ENCODE data around the gene GRB10. TPM values are rescaled to one million over a fixed set of nuclear protein-coding genes. Genes with fewer than 3 reads are reported as not detected.

Gene GRB10
- total and polyA plus RNA-seq, 11 donors, result 14.7 to 38.2 (median 28.0) TPM

DNA sequence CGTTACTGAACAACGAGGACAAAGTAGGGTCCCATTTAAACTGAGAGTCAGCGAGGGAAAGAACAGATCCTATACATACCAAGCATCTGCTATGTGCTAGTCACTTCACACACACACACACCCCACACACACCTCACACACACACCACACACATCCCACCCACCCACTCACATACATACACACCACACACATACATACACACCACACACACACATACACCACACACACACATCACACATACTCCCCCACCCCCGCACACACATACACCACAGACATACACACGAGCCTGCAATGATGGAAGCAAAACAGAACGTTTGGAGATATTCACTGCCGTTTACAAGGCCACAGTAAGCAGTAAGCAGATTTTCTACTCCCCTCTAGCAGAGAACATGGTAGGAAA, 607 bp upstream of the GRB10 start:
- 57 to 65% (median 63%) methylated on average over 7 of the region's 7 CpGs for WGBS, 4 donors
- no peak for DNase-seq
- intact Hi-C loops (cut with DNase I), result loop anchor here in 7 of 10 donors (5.0 to 10.0 kb wide), 5 partner anchors 51 to 361 kb away; no protein-coding TSS in a partner anchor

DNA sequence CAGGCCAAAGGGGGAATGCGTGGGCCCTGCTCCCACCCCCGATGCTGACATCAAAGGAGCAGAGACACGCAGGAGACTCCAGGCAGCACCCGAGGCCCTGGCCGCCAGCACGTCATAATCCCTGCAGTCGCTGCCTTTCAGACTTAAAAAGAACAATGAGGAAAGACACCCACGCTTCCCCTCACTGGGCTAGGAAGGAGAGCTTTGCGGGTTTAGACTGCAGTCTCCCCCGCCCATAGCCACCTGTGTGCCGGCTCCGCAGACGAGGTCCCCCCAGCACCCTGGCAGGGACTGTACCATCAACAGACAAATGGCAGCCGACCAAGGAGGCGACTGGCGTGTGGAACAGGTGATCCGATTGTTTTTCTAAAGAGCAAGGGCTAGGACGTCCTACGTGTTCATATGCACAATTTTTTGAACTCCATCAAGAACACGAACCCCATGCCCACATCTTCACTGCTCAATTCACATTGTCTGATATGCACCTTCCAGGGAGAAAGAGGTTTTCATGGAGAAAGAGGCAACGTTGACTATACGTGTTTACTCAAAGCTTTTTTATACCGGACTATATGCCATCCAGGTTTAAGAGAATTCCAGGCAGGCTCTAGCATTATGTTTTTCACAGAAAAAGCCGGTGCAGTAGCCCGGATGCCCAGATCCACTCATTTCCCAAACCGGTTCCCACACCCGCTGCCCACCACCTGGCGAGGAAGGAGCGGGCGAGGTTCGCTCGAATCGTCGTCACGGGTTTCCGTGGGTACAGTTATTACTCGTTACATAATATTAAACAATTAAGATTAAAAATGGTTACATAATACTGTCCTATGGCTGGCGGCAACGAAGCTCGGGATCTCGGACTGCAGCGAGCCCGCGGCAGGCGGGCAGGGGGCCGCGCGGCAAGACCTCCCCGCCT, 1.1 kb downstream of the GRB10 start:
- ATAC-seq, result peak in 1 of 4 donors; percentile 78
- TF ChIP-seq, protein P1, sequence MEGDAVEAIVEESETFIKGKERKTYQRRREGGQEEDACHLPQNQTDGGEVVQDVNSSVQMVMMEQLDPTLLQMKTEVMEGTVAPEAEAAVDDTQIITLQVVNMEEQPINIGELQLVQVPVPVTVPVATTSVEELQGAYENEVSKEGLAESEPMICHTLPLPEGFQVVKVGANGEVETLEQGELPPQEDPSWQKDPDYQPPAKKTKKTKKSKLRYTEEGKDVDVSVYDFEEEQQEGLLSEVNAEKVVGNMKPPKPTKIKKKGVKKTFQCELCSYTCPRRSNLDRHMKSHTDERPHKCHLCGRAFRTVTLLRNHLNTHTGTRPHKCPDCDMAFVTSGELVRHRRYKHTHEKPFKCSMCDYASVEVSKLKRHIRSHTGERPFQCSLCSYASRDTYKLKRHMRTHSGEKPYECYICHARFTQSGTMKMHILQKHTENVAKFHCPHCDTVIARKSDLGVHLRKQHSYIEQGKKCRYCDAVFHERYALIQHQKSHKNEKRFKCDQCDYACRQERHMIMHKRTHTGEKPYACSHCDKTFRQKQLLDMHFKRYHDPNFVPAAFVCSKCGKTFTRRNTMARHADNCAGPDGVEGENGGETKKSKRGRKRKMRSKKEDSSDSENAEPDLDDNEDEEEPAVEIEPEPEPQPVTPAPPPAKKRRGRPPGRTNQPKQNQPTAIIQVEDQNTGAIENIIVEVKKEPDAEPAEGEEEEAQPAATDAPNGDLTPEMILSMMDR (IDR thresholded peaks at IDR 0.05), result no peak
- no peak for TF ChIP-seq POLR2A (IDR thresholded peaks at IDR 0.05)

More for the DNA sequence above, 607 bp upstream of the GRB10 start:
- H3K9me3 ChIP-seq, result peaks cover 0 to 3% (median 0%) of the 10 kb centered on the region in 12 donors
- H3K27me3 ChIP-seq, result peaks cover 0 to 6% (median 0%) of the 10 kb centered on the region in 9 donors
- H3K4me1 ChIP-seq, result peaks cover 0 to 63% (median 36%) of the 10 kb centered on the region in 12 donors
- H3K36me3 ChIP-seq, result peaks cover 0 to 6% (median 0%) of the 10 kb centered on the region in 9 donors
- peak overlapping the region in 9 of 12 donors; percentile 44 to 70 (median 64) for H3K4me3 ChIP-seq
- H3K27ac ChIP-seq, result peak overlapping the region in 1 of 12 donors; percentile 39
- TF ChIP-seq, protein P1 (IDR thresholded peaks at IDR 0.05), result no peak
- TF ChIP-seq POLR2A (IDR thresholded peaks at IDR 0.05), result no peak
- peak in 1 of 4 donors; percentile 23 for ATAC-seq

DNA sequence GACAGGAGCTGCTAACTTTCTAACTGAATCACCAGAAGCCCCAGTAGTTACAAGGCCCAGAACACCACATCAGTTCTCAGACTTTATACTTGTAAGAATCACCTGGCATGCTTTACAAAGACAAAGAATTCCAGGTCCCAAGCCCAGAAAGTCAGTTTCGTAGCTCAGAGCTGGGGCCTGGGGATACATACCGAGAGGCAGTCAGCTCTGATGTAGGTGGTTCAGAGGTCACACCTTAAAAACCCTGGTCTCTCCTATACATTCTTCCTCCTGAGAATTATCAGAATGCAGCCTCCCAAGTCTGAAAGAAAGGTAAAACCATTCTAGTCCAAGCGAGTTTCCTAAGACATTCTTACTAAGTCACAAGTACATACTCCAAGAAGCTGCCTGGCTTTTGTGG, 2.3 kb downstream of the GRB10 start:
- DNase-seq (no peak), ATAC-seq (no peak)
- TF ChIP-seq, protein P1 (IDR thresholded peaks at IDR 0.05), result no peak
- TF ChIP-seq POLR2A (IDR thresholded peaks at IDR 0.05), result no peak
- intact Hi-C loops (cut with DNase I), result loop anchor here in 7 of 10 donors (5.0 to 10.0 kb wide), 5 partner anchors 48 to 364 kb away; no protein-coding TSS in a partner anchor
- peaks cover 0 to 6% (median 0%) of the 10 kb centered on the region in 9 donors for H3K27me3 ChIP-seq
- H3K27ac ChIP-seq, result no peak overlapping the region
- H3K4me3 ChIP-seq, result no peak overlapping the region
- H3K4me1 ChIP-seq, result peaks cover 0 to 65% (median 28%) of the 10 kb centered on the region in 12 donors
- peaks cover 0 to 6% (median 0%) of the 10 kb centered on the region in 9 donors for H3K36me3 ChIP-seq
- 91 to 97% (median 94%) methylated on average over 3 of the region's 3 CpGs for WGBS, 4 donors
- H3K9me3 ChIP-seq, result no peaks in the 10 kb centered on the region

More for the DNA sequence above, 1.1 kb downstream of the GRB10 start:
- Histone ChIP-seq H3K4me3 (peak overlapping the region in 10 of 12 donors; percentile 25 to 70 (median 63)), H3K27me3 (peaks cover 0 to 6% (median 0%) of the 10 kb centered on the region in 9 donors), H3K4me1 (peaks cover 0 to 61% (median 33%) of the 10 kb centered on the region in 12 donors), H3K36me3 (peaks cover 0 to 6% (median 0%) of the 10 kb centered on the region in 9 donors), H3K9me3 (no peaks in the 10 kb centered on the region), H3K27ac (peak overlapping the region in 4 of 12 donors; percentile 4 to 30 (median 24))
- DNase-seq, result peak in 2 of 5 donors; percentile 37 to 47
- intact Hi-C loops (cut with DNase I), result loop anchor here in 7 of 10 donors (5.0 to 10.0 kb wide), 5 partner anchors 49 to 363 kb away; no protein-coding TSS in a partner anchor
- WGBS, 4 donors, result 55 to 72% (median 64%) methylated on average over 49 of the region's 49 CpGs

DNA sequence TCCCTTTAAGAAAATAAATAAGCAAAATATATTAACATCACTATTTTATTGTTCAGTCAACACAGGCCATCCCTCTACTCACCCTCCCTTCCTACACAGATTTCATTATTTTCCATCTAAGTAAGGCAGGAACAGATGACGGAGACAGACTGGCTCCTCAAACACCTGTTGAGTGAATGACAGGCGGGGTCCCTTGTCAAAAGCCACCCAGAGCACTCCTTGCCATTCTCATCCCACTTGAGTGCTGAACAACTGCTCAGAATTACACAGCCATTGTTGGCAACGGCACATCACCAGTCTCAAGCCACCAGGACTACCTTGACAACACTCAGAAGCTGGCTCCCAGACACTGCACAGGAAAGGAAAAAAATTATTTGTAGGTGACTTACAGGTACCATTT, 3.3 kb downstream of the GRB10 start:
- intact Hi-C loops (cut with DNase I), result no loop called here
- peaks cover 0 to 59% (median 28%) of the 10 kb centered on the region in 12 donors for H3K4me1 ChIP-seq
- H3K4me3 ChIP-seq, result no peak overlapping the region
- 85 to 94% (median 89%) methylated on average over 3 of the region's 3 CpGs for WGBS, 4 donors
- no peak overlapping the region for H3K27ac ChIP-seq
- peaks cover 0 to 6% (median 0%) of the 10 kb centered on the region in 9 donors for H3K27me3 ChIP-seq
- TF ChIP-seq, protein P1 (IDR thresholded peaks at IDR 0.05), result no peak
- TF ChIP-seq POLR2A (IDR thresholded peaks at IDR 0.05), result no peak
- H3K9me3 ChIP-seq, result no peaks in the 10 kb centered on the region
- DNase-seq, result no peak
- no peak for ATAC-seq
- peaks cover 0 to 6% (median 0%) of the 10 kb centered on the region in 9 donors for H3K36me3 ChIP-seq
